ENCODE data around the gene BLOC1S5. TPM values are rescaled to one million over a fixed set of nuclear protein-coding genes. Genes with fewer than 3 reads are reported as not detected.
"Not testable (repeated sequence)": the region's sequence is repeated elsewhere in the genome, so short reads cannot be mapped to it uniquely, and the experiment has no call there.

BLOC1S5 gene
- total RNA-seq, 6 experiments from 2014 or later, result 8.4 to 13.4 (median 9.5) TPM

GRCh38 chr6:8043221-8043620 is 21.0 kb downstream of the BLOC1S5 start:
- peaks cover 16% of the 10 kb centered on the region for H3K36me3 Mint-ChIP-seq (ENCODE audit: low read depth)

GRCh38 chr6:8041913-8042583 is 22.1 kb downstream of the BLOC1S5 start:
- Mint-ChIP-seq H3K4me3 (no peak overlapping the region), H3K27ac (no peak overlapping the region), H3K27me3 (ENCODE audit: insufficient read depth) (no peaks in the 10 kb centered on the region), H3K4me1 (ENCODE audit: low read depth) (no peaks in the 10 kb centered on the region), H3K36me3 (ENCODE audit: low read depth) (peaks cover 16% of the 10 kb centered on the region), H3K9me3 (peaks cover 4% of the 10 kb centered on the region; the same call in 1 of the 2 replicates)
- TF ChIP-seq, protein P1, sequence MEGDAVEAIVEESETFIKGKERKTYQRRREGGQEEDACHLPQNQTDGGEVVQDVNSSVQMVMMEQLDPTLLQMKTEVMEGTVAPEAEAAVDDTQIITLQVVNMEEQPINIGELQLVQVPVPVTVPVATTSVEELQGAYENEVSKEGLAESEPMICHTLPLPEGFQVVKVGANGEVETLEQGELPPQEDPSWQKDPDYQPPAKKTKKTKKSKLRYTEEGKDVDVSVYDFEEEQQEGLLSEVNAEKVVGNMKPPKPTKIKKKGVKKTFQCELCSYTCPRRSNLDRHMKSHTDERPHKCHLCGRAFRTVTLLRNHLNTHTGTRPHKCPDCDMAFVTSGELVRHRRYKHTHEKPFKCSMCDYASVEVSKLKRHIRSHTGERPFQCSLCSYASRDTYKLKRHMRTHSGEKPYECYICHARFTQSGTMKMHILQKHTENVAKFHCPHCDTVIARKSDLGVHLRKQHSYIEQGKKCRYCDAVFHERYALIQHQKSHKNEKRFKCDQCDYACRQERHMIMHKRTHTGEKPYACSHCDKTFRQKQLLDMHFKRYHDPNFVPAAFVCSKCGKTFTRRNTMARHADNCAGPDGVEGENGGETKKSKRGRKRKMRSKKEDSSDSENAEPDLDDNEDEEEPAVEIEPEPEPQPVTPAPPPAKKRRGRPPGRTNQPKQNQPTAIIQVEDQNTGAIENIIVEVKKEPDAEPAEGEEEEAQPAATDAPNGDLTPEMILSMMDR (IDR thresholded peaks at IDR 0.05), result no peak
- no peak for DNase-seq

More at GRCh38 chr6:8043221-8043620, 21.0 kb downstream of the BLOC1S5 start:
- H3K9me3 Mint-ChIP-seq, result peaks cover 4% of the 10 kb centered on the region; the same call in 1 of the 2 replicates
- no peaks in the 10 kb centered on the region for H3K4me1 Mint-ChIP-seq (ENCODE audit: low read depth)
- TF ChIP-seq, protein P1 (IDR thresholded peaks at IDR 0.05), result no peak
- H3K27me3 Mint-ChIP-seq (ENCODE audit: insufficient read depth), result no peaks in the 10 kb centered on the region
- H3K27ac Mint-ChIP-seq, result no peak overlapping the region
- DNase-seq, result no peak
- H3K4me3 Mint-ChIP-seq, result no peak overlapping the region

DNA sequence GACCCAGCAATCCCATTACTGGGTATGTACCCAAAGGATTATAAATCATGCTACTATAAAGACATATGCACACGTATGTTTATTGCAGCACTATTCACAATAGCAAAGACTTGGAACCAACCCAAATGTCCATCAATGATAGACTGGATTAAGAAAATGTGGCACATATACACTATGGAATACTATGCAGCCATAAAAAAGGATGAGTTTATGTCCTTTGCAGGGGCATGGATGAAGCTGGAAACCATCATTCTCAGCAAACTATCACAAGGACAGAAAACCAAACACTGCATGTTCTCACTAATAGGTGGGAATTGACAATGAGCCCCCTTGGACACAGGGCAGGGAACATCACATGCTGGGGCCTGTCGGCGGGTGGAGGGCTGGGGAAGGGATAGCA is 30.1 kb downstream of the BLOC1S5 start:
- not testable (repeated sequence) for H3K27me3 Mint-ChIP-seq (ENCODE audit: insufficient read depth); DNase-seq; H3K4me3 Mint-ChIP-seq; H3K4me1 Mint-ChIP-seq (ENCODE audit: low read depth); H3K9me3 Mint-ChIP-seq; H3K27ac Mint-ChIP-seq
- H3K36me3 Mint-ChIP-seq (ENCODE audit: low read depth), result peaks cover 27% of the 10 kb centered on the region

GRCh38 chr6:8030920-8031319 is 33.3 kb downstream of the BLOC1S5 start:
- Mint-ChIP-seq H3K36me3 (ENCODE audit: low read depth) (peaks cover 21% of the 10 kb centered on the region), H3K4me3 (no peak overlapping the region), H3K9me3 (peaks cover 4% of the 10 kb centered on the region), H3K27me3 (ENCODE audit: insufficient read depth) (no peaks in the 10 kb centered on the region), H3K27ac (no peak overlapping the region), H3K4me1 (ENCODE audit: low read depth) (peaks cover 28% of the 10 kb centered on the region)
- TF ChIP-seq, protein P1 (IDR thresholded peaks at IDR 0.05), result no peak
- no peak for DNase-seq

GRCh38 chr6:8029243-8029870 is 34.8 kb downstream of the BLOC1S5 start:
- Mint-ChIP-seq H3K27ac (peak overlapping the region; percentile 9; the same call in 1 of the 2 replicates), H3K27me3 (ENCODE audit: insufficient read depth) (no peaks in the 10 kb centered on the region)

More at GRCh38 chr6:8029243-8029870, 34.8 kb downstream of the BLOC1S5 start:
- no peak for DNase-seq
- TF ChIP-seq, protein P1 (IDR thresholded peaks at IDR 0.05), result no peak
- peaks cover 4% of the 10 kb centered on the region for H3K9me3 Mint-ChIP-seq
- H3K36me3 Mint-ChIP-seq (ENCODE audit: low read depth), result peaks cover 21% of the 10 kb centered on the region
- peaks cover 37% of the 10 kb centered on the region for H3K4me1 Mint-ChIP-seq (ENCODE audit: low read depth)
- H3K4me3 Mint-ChIP-seq, result no peak overlapping the region
